Activated CD8-positive, alpha-beta T cell treated with anti-CD3 and anti-CD28 coated beads for 36 hours (primary cell): ENCODE data around the gene TRIM45. TPM values are rescaled to one million over a fixed set of nuclear protein-coding genes. Genes with fewer than 3 reads are reported as not detected.
A peak's percentile ranks its signal among the peaks of the same experiment; 100 is the strongest.

ENCODE experiments used
- ATAC-seq: fragments of 200-7000 bp; cut with Tn5 transposase; one replicate; pipeline ENCODE4 v1.10.0; 2021; ENCODE audit warnings: mild to moderate bottlenecking, moderate library complexity
- CTCF ChIA-PET: fragments of 350-600 bp; sonication (Branson Sonifier 250); formaldehyde crosslinking; loops from one replicate; lab custom pipeline; 2021; ENCODE audit warnings: antibody characterized with exemption; lab: Charles Lee
- POLR2A ChIA-PET: fragments of 350-600 bp; sonication (Branson Sonifier 250); formaldehyde crosslinking; loops from one replicate; lab custom pipeline; 2021; ENCODE audit warnings: antibody characterized with exemption; lab: Charles Lee
- DNase-seq: peaks from one replicate; pipeline ENCODE4 v3.0.0-alpha.2; 2020
- H3K27ac Mint-ChIP-seq: one replicate; pipeline ENCODE4 v1.8.0; 2021; ENCODE audit warnings: mild to moderate bottlenecking, mixed read lengths
- H3K27me3 Mint-ChIP-seq: one replicate; pipeline ENCODE4 v1.8.0; 2021; ENCODE audit warnings: mixed read lengths
- H3K36me3 Mint-ChIP-seq: one replicate; pipeline ENCODE4 v1.8.0; 2021; ENCODE audit warnings: low read depth, mixed read lengths
- H3K4me1 Mint-ChIP-seq: one replicate; pipeline ENCODE4 v1.8.0; 2021; ENCODE audit warnings: low read depth, mixed read lengths
- H3K4me3 Mint-ChIP-seq: one replicate; pipeline ENCODE4 v1.8.0; 2021; ENCODE audit warnings: mild to moderate bottlenecking, moderate library complexity, mixed read lengths
- H3K9me3 Mint-ChIP-seq: one replicate; pipeline ENCODE4 v1.8.0; 2021; ENCODE audit warnings: mixed read lengths
- intact Hi-C: fragments of 100-400 bp; cut with micrococcal nuclease; formaldehyde crosslinking; loops from one replicate; pipeline ENCODE4 v1.10.0; 2022
- total RNA-seq, 2 experiments: library from RNA; stranded (reverse); gene quantifications; one replicate each; pipeline ENCODE4 v1.2.3, GENCODE V29; 2021
- TF ChIP-seq, protein P1 (sequence below): fragments of 200-600 bp; IDR thresholded peaks from one replicate; pipeline ENCODE4 v1.8.0; 2022; ENCODE audit warnings: antibody characterized with exemption, mild to moderate bottlenecking

TRIM45 gene
- total RNA-seq, 2 experiments from 2014 or later: 0.27 TPM

DNA sequence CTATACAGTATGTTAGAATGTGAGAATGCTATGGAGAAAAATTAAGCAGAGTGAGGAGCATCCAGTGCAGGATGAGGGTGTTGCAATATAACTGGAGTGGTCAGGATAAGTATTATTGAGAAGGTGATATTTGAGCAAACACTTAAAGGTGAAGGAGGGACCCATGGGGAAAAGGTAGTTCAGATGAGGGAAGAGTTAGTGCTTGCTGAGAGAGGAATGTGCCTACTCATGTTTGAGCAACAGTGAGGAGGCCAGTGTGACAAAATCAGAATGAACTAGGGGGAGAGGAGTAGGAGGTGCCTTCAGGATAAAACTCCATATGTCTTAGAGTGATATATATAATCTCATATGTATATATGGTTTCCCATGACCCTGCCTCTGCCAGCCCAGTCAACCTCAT is 6.2 kb upstream of the TRIM45 start:
- Mint-ChIP-seq H3K27ac (no peak overlapping the region), H3K4me3 (no peak overlapping the region), H3K36me3 (no peaks in the 10 kb centered on the region), H3K27me3 (peaks cover 6% of the 10 kb centered on the region), H3K4me1 (no peaks in the 10 kb centered on the region), H3K9me3 (no peaks in the 10 kb centered on the region)
- DNase-seq (no peak), ATAC-seq (no peak)
- TF ChIP-seq, protein P1, sequence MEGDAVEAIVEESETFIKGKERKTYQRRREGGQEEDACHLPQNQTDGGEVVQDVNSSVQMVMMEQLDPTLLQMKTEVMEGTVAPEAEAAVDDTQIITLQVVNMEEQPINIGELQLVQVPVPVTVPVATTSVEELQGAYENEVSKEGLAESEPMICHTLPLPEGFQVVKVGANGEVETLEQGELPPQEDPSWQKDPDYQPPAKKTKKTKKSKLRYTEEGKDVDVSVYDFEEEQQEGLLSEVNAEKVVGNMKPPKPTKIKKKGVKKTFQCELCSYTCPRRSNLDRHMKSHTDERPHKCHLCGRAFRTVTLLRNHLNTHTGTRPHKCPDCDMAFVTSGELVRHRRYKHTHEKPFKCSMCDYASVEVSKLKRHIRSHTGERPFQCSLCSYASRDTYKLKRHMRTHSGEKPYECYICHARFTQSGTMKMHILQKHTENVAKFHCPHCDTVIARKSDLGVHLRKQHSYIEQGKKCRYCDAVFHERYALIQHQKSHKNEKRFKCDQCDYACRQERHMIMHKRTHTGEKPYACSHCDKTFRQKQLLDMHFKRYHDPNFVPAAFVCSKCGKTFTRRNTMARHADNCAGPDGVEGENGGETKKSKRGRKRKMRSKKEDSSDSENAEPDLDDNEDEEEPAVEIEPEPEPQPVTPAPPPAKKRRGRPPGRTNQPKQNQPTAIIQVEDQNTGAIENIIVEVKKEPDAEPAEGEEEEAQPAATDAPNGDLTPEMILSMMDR: no peak
- CTCF ChIA-PET: interaction anchor here (1.3 to 2.7 kb wide), 14 partner anchors 10 to 531 kb away, joined by 3 to 41 read pairs (median 7); partner anchors contain the start of gene TTF2
- POLR2A ChIA-PET: interaction anchor here (1.1 kb wide), 1 partner anchor 60 kb away, joined by 3 read pairs; no protein-coding TSS in a partner anchor
- intact Hi-C loops: loop anchor here (5.0 kb wide), 1 partner anchor 65 kb away; the partner anchor contains the start of gene TTF2

DNA sequence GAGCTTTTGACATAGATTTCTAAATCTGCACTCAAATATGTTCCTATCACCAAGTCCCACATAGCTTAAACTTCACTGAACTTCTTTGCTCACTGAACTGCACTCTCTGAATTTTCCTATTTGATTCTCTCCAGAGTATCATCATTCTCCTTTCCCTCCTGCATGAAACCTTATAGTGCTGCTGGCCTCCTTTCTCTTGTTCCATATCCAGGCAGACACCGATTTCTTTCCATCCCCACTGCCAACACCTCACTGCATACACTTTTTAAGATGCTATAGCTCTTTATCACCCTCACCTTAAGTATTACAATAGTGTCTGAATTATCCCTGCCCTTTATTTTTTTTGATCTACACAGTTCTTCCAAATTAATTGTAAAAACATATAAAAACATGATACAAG is 3.1 kb upstream of the TRIM45 start:
- ATAC-seq (no peak), DNase-seq (no peak)
- ChIA-PET POLR2A (interaction anchor here (1.0 kb wide), 1 partner anchor 12 kb away, joined by 3 read pairs; no protein-coding TSS in a partner anchor), CTCF (interaction anchor here (0.6 to 1.1 kb wide), 3 partner anchors 10 to 832 kb away, joined by 3 read pairs; no protein-coding TSS in a partner anchor)
- intact Hi-C loops: loop anchor here (5.0 kb wide), 1 partner anchor 62 kb away; the partner anchor contains the start of gene TTF2
- TF ChIP-seq, protein P1: no peak
- Mint-ChIP-seq H3K9me3 (no peaks in the 10 kb centered on the region), H3K4me3 (no peak overlapping the region), H3K27me3 (peaks cover 14% of the 10 kb centered on the region), H3K27ac (no peak overlapping the region), H3K36me3 (no peaks in the 10 kb centered on the region), H3K4me1 (no peaks in the 10 kb centered on the region)

DNA sequence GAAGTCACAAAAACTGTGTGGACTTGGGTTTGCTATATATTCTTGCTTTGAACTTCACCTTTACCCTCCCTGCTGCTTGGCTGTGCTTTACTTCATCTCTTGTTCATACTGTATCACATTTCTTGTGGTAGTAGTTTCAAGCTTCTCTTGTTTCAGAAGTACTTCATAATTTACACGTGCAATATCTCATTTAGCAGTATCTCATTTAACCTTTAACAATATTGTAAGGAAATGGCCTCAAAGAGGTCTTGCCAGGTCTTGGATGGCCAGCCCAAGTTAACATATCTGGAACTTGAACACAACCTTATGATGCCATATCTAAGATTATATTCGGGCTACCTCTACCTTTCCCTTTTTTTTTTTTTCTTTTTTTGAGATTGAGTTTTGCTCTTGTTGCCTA is 1.7 kb upstream of the TRIM45 start:
- ChIA-PET POLR2A (interaction anchor here (1.8 kb wide), 1 partner anchor 30 kb away, joined by 6 read pairs; no protein-coding TSS in a partner anchor), CTCF (interaction anchor here (0.9 to 1.7 kb wide), 4 partner anchors 9 to 399 kb away, joined by 3 to 4 read pairs (median 4); no protein-coding TSS in a partner anchor)
- ATAC-seq (no peak), DNase-seq (no peak)
- H3K27me3 Mint-ChIP-seq: peaks cover 14% of the 10 kb centered on the region
- H3K36me3 Mint-ChIP-seq: no peaks in the 10 kb centered on the region
- no peak overlapping the region for H3K4me3 Mint-ChIP-seq
- no peaks in the 10 kb centered on the region for H3K9me3 Mint-ChIP-seq
- intact Hi-C loops: no loop called here
- TF ChIP-seq, protein P1: no peak
- no peak overlapping the region for H3K27ac Mint-ChIP-seq
- H3K4me1 Mint-ChIP-seq: no peaks in the 10 kb centered on the region

DNA sequence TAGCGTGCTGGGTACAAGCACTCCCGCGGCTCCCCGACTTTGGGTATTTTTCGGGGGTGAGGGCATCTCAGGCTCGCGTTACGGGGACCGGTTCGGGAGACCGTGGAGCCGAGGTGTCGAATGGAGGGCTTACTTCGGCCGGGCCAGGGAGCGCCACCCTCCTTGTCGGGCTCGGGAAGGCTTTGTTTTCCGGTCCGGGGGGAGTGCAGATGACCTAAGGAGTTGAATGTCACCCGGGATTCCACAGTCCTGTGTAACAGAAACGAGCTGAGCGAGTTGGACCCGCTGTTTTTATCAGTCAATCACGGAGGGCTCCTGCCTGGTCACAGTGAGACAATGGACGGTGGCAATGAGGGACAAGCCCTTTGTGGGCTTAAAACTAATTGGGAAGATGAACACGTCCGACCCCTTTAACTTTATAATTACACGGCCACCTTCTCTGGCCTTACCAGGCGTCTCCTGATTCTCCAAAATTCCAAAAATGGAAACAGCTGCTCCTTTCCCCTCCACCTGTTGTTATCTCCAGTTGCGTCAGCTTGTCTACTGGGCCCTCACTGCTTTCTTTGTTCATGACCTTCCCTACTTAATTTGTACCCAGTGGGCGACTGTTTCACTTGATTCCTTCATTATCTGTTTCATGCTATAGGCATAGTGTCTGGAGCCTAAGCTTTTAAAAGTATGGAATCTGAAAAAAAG is 929 bp upstream of the TRIM45 start:
- POLR2A ChIA-PET: interaction anchor here (1.8 kb wide), 1 partner anchor 29 kb away, joined by 6 read pairs; no protein-coding TSS in a partner anchor
- H3K4me1 Mint-ChIP-seq: no peaks in the 10 kb centered on the region
- H3K4me3 Mint-ChIP-seq: peak overlapping the region; percentile 73
- TF ChIP-seq, protein P1: no peak
- no peaks in the 10 kb centered on the region for H3K9me3 Mint-ChIP-seq
- DNase-seq (no peak), ATAC-seq (no peak)
- H3K27ac Mint-ChIP-seq: no peak overlapping the region
- H3K36me3 Mint-ChIP-seq: no peaks in the 10 kb centered on the region
- H3K27me3 Mint-ChIP-seq: peaks cover 14% of the 10 kb centered on the region
- intact Hi-C loops: no loop called here
- CTCF ChIA-PET: interaction anchor here (0.7 to 1.7 kb wide), 7 partner anchors 9 to 1747 kb away, joined by 3 to 7 read pairs (median 4); no protein-coding TSS in a partner anchor
